Kidney (tissue), 14 donors: ENCODE data around the gene PMEPA1. TPM values are rescaled to one million over a fixed set of nuclear protein-coding genes. Genes with fewer than 3 reads are reported as not detected.

Experiments used
- DNase-seq, 5 donors: peaks; one replicate each; pipeline ENCODE4 v3.0.0-alpha.2; 2013 to 2020
- FAIRE-seq: peaks from 2 replicates; lab custom pipeline; 2012; peaks lifted over from hg19 to GRCh38; lab: Jason Lieb, UNC
- H3K27ac ChIP-seq, 2 donors: one replicate each; pipeline ENCODE4 v1.7.0; 2013; ENCODE audit warnings: low read depth in 2 of 2, low read length in 2 of 2, inconsistent platforms in 1 of 2
- H3K27me3 ChIP-seq: one replicate; pipeline ENCODE4 v1.7.1; 2013; ENCODE audit warnings: low read length, inconsistent platforms; ENCODE audit not compliant: control insufficient read depth, insufficient read depth
- H3K36me3 ChIP-seq, 3 donors: one replicate each; pipeline versions ENCODE4 v1.7.0 to v1.7.1; 2013; ENCODE audit warnings: low read length in 3 of 3, control low read depth in 1 of 3, inconsistent platforms in 1 of 3; ENCODE audit not compliant: insufficient read depth in 3 of 3, control insufficient read depth in 2 of 3
- H3K4me1 ChIP-seq, 3 donors: one replicate each; pipeline versions ENCODE4 v1.7.0 to v1.7.1; 2013; ENCODE audit warnings: low read length in 3 of 3, inconsistent platforms in 1 of 3, low read depth in 1 of 3; ENCODE audit not compliant: control insufficient read depth in 2 of 3, insufficient read depth in 2 of 3
- H3K4me3 ChIP-seq, 3 donors: one replicate each; pipeline versions ENCODE4 v1.7.0 to v1.8.1; 2013; ENCODE audit warnings: low read length in 3 of 3, control low read depth in 1 of 3, inconsistent platforms in 1 of 3
- H3K9ac ChIP-seq, 3 donors: one replicate each; pipeline versions ENCODE4 v1.7.0 to v1.7.1; 2013; ENCODE audit warnings: low read length in 3 of 3, control low read depth in 1 of 3, inconsistent platforms in 1 of 3
- H3K9me3 ChIP-seq, 3 donors: one replicate each; pipeline versions ENCODE4 v1.7.0 to v1.7.1; 2013; ENCODE audit warnings: low read length in 3 of 3, control low read depth in 1 of 3, inconsistent platforms in 1 of 3; ENCODE audit not compliant: control insufficient read depth in 2 of 3, insufficient read depth in 1 of 3
- intact Hi-C: fragments of 100-400 bp; cut with DNase I; formaldehyde crosslinking; loops from one replicate; pipeline ENCODE4 v1.11.1; 2022
- polyA plus RNA-seq: library from polyadenylated mRNA; stranded (reverse); fragments of 350-450 nt; fragmentation: Illumina TruSeq; extraction: RNeasy Lipid Tissue Mini Kit (QIAGEN cat#74804); gene quantifications from one replicate; pipeline ENCODE4 v1.2.3, GENCODE V29; 2014; ENCODE audit warnings: low read depth, low replicate concordance; ENCODE audit not compliant: insufficient read depth
- total RNA-seq: library from RNA; stranded (reverse); fragmentation: NEBNext Ultra II Directional; extraction: Animal tissue kit (Norgen Biotek cat#: 25700); gene quantifications from one replicate; pipeline ENCODE4 v1.2.1, GENCODE V29; 2021
- TF ChIP-seq, protein P1 (sequence below): IDR thresholded peaks from 3 replicates; pipeline ENCODE4 v1.5.1; 2012; ENCODE audit warnings: mild to moderate bottlenecking, moderate library complexity, borderline replicate concordance; ENCODE audit not compliant: insufficient read depth; ENCODE audit errors: extremely low read depth
- donor health status: control.
- donor health status: control.
- donor health status: control.
- donor health status: control.
- donor health status: control.
- donor health status: DM: yes; HTN: yes; CAD: no.
- donor health status: Normal renal cell carcinoma (clear cell type).

PMEPA1 gene
- total and polyA plus RNA-seq, 2 donors from 2014 or later: 12.9 to 30.4 TPM

DNA sequence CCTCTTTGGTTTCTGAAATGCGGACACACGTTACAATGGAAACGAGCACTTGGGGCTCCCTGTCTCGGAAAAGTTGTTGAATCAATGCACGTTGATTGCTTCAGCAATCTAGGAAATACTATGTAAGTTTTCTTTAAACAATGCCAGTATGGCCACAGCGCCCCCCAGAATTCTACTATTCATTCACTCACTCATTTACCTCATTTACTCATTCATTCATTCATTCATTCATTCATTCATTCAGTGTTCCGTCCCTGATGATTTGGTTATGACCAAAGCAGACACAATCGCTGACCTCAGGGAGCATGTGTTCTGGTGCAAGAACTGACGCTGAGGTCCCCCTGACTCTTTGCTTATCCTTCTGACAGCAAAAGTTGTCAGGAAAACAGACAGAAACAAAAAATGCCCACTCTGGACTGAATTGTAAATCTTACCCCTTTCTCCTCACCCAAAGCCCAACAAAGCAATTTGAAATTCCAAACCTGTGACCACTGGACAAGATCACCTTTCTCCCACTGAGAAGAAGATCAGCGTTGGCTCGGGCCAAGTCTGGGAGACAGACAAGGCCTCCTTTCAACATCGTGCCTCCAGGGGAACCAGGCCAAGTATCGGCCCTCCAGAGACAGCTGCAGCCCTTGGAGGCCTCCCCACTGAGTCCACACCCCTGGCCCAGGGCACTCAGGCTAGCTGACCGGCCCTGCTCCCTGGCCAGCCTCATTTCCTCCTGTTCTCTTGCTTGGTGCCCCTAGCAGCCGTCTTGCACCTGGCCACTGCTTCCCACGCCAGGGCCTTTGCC is 15.0 kb upstream of the PMEPA1 start:
- Histone ChIP-seq H3K4me3 (no peak overlapping the region), H3K27ac (no peak overlapping the region), H3K27me3 (no peaks in the 10 kb centered on the region), H3K36me3 (no peaks in the 10 kb centered on the region), H3K9ac (no peak overlapping the region), H3K9me3 (no peaks in the 10 kb centered on the region), H3K4me1 (no peaks in the 10 kb centered on the region)
- TF ChIP-seq, protein P1, sequence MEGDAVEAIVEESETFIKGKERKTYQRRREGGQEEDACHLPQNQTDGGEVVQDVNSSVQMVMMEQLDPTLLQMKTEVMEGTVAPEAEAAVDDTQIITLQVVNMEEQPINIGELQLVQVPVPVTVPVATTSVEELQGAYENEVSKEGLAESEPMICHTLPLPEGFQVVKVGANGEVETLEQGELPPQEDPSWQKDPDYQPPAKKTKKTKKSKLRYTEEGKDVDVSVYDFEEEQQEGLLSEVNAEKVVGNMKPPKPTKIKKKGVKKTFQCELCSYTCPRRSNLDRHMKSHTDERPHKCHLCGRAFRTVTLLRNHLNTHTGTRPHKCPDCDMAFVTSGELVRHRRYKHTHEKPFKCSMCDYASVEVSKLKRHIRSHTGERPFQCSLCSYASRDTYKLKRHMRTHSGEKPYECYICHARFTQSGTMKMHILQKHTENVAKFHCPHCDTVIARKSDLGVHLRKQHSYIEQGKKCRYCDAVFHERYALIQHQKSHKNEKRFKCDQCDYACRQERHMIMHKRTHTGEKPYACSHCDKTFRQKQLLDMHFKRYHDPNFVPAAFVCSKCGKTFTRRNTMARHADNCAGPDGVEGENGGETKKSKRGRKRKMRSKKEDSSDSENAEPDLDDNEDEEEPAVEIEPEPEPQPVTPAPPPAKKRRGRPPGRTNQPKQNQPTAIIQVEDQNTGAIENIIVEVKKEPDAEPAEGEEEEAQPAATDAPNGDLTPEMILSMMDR: no peak
- intact Hi-C loops: no loop called here
- no peak for FAIRE-seq
- DNase-seq: no peak

DNA sequence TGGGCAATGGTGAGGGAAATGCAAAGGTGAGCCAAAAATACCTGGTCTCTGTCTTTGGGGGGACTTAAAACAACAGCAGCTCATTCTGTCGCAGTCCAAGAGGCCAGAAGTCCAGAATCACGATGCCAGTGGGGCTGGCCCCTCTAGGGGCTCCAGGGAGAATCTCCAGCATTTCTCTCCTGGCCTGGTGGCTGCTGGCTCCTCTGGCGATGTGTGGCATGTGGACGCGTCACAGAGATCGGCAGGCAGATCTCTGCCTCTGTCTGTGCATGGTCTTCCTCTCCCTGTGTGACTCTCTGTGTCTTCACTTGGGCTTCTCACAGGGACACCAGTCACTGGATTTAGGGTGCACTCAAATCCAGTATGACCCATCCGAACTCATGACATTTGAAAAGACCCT is 14.0 kb upstream of the PMEPA1 start:
- Histone ChIP-seq H3K27ac (no peak overlapping the region), H3K36me3 (no peaks in the 10 kb centered on the region), H3K27me3 (no peaks in the 10 kb centered on the region), H3K9me3 (no peaks in the 10 kb centered on the region), H3K4me3 (no peak overlapping the region), H3K4me1 (peaks cover 0 to 1% (median 0%) of the 10 kb centered on the region in 3 donors), H3K9ac (no peak overlapping the region)
- TF ChIP-seq, protein P1: no peak
- intact Hi-C loops: no loop called here
- FAIRE-seq (no peak), DNase-seq (no peak)

DNA sequence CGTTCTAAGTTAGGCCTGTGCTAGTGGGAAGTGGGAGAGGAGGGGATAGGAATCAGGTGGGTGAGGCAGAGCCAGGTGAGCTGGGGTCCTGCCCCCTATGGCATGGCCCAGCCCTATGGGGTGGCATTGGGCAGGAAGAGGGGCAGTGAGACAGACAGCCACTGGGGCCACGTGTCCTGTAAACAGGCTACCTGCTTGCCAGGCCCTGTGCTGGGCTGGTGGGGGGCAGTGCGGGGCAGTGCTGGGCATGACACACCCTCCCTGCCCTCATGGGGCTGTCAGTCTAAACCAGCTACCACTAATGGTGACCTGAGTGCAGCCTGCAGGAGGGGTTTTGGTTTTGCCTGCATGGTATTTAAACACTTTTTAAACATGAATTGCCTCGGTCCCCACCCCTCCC is 10.1 kb upstream of the PMEPA1 start:
- intact Hi-C loops: no loop called here
- Histone ChIP-seq H3K27me3 (no peaks in the 10 kb centered on the region), H3K9ac (no peak overlapping the region), H3K4me1 (peaks cover 0 to 6% (median 0%) of the 10 kb centered on the region in 3 donors), H3K9me3 (no peaks in the 10 kb centered on the region), H3K4me3 (no peak overlapping the region), H3K36me3 (no peaks in the 10 kb centered on the region), H3K27ac (no peak overlapping the region)
- FAIRE-seq: no peak
- DNase-seq: no peak
- TF ChIP-seq, protein P1: no peak
